Esophagus muscularis mucosa (tissue), 4 donors: Measurements from ENCODE around the gene PPT1. TPM values are rescaled to one million over a fixed set of nuclear protein-coding genes. Genes with fewer than 3 reads are reported as not detected.

ENCODE experiments used
- DNase-seq: peaks from one replicate; pipeline ENCODE4 v3.0.0-alpha.2; 2017; ENCODE audit errors: extremely low spot score
- H3K27ac ChIP-seq, 4 donors: fragments of 200-600 bp; sonication (generic); replicated peaks in 1 of 4; 1 replicate in 3 of 4; 2 replicates in 1 of 4; pipeline ENCODE4 v1.5.1; 2016 to 2019; ENCODE audit warnings: mild to moderate bottlenecking in 1 of 4
- H3K27me3 ChIP-seq, 4 donors: fragments of 200-600 bp; sonication (generic); one replicate each; pipeline versions ENCODE4 v1.5.1 to v1.6.0; 2016 to 2019
- H3K36me3 ChIP-seq, 4 donors: fragments of 200-600 bp; sonication (generic); one replicate each; pipeline ENCODE4 v1.5.1; 2016 to 2019
- H3K4me1 ChIP-seq, 4 donors: fragments of 200-600 bp; sonication (generic); one replicate each; pipeline ENCODE4 v1.5.1; 2016 to 2019
- H3K4me3 ChIP-seq, 4 donors: fragments of 200-600 bp; sonication (generic); 1 replicate in 2 of 4; 2 replicates in 2 of 4; pipeline ENCODE4 v1.5.1; 2016 to 2019; ENCODE audit warnings: mild to moderate bottlenecking in 4 of 4, moderate library complexity in 1 of 4
- H3K9me3 ChIP-seq, 4 donors: fragments of 200-600 bp; sonication (generic); 1 replicate in 3 of 4; 2 replicates in 1 of 4; pipeline ENCODE4 v1.5.1; 2016 to 2019
- EP300 ChIP-seq: sonication (generic); formaldehyde crosslinking; IDR thresholded peaks from one replicate; pipeline ENCODE4 v1.6.1; 2017; ENCODE audit warnings: antibody characterized with exemption
- POLR2A ChIP-seq: fragments of 450-650 bp; IDR thresholded peaks from one replicate; pipeline ENCODE4 v1.6.1; 2017; ENCODE audit warnings: antibody characterized with exemption, moderate library complexity, mild to moderate bottlenecking, low read depth
- POLR2AphosphoS5 ChIP-seq, 2 donors: sonication (generic); formaldehyde crosslinking; IDR thresholded peaks; one replicate each; pipeline ENCODE4 v1.6.1; 2017; ENCODE audit warnings: antibody characterized with exemption in 2 of 2
- WGBS: methylation state at CpG from one replicate; pipeline ENCODE4 v1.1.5; 2018; 5-methylcytosine and 5-hydroxymethylcytosine counted together
- intact Hi-C: fragments of 100-400 bp; cut with DNase I; formaldehyde crosslinking; loops from one replicate; pipeline ENCODE4 v1.15.1; 2023
- total RNA-seq, 4 donors: library from RNA; depleted of rRNA; stranded (reverse); fragments of >200 nt; gene quantifications; one replicate each; pipeline versions ENCODE4 v1.1.0 to v1.2.1, GENCODE V29; 2016
- TF ChIP-seq, protein P1 (sequence below), 3 experiments: fragments of 200-600 bp in 2 of 3; fragments of 450-650 bp in 1 of 3; sonication (generic) in 2 of 3; IDR thresholded peaks; one replicate each; pipeline ENCODE4 v1.5.1; 2017 to 2019; ENCODE audit warnings: antibody characterized with exemption in 3 of 3, mild to moderate bottlenecking in 2 of 3, moderate library complexity in 1 of 3

The PPT1 gene
- total RNA-seq, result 10 to 100 TPM; 44.1 to 75.2 (median 50.0) TPM

DNA sequence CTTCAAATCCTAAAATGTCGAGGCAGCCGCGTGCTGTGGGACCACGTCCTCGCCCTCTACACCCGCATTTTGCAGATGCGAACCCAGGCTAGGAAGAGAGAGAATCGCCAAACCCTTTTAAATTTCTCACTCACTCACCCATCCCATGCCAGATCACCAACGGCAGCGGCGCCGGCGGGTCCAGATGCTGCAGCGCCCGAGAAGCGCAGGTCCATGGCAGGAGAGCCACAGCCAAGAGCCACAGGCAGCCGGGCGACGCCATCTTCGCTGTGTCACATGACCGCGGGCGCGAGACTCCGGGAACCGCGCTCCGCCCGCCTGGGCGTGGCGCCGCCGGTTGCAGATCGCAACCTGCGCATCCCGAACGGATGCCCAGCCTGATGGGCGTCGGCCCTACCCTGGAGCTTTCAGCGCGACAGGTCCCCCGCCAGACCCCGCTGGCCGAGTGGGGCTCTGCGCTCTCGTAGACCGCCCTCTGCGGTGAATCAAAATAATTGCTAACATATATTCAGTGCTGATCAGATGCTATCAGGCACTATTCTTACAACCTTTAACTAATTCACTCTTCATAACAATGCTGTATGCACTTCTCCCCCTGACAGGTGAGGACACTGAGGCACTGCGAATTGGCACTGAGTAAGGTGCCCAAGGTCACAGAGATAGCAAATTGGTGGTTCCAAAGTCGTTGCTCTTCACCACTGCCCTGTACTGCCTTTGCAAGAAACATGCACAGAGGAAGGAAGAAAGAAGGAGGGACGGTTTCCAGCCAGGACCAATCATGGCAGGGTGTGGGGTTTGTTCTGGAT, at the start of gene PPT1:
Gene PPT1, minus strand, starts transcription at position 276 of the 806 bp plus-strand sequence. Its CDS starts 14 bp downstream, at position 262.
- WGBS, result 3% methylated on average over 12 of the region's 51 CpGs
- Histone ChIP-seq H3K4me3 (peak within 1 kb of the TSS; percentile 68 to 74 (median 71)), H3K4me1 (peaks cover 5 to 27% (median 20%) of the 10 kb centered on the region in 4 donors), H3K27ac (peak within 1 kb of the TSS; percentile 73 to 84 (median 74)), H3K27me3 (no peaks in the 10 kb centered on the region), H3K36me3 (peaks cover under 1 to 3% (median 2%) of the 10 kb centered on the region in 4 donors), H3K9me3 (no peaks in the 10 kb centered on the region)
- intact Hi-C loops, result no loop called here
- TF ChIP-seq POLR2AphosphoS5 (IDR thresholded peaks at IDR 0.05), result peak; percentile 67 to 83
- TF ChIP-seq POLR2A, result peak; percentile 14
- TF ChIP-seq, protein P1, sequence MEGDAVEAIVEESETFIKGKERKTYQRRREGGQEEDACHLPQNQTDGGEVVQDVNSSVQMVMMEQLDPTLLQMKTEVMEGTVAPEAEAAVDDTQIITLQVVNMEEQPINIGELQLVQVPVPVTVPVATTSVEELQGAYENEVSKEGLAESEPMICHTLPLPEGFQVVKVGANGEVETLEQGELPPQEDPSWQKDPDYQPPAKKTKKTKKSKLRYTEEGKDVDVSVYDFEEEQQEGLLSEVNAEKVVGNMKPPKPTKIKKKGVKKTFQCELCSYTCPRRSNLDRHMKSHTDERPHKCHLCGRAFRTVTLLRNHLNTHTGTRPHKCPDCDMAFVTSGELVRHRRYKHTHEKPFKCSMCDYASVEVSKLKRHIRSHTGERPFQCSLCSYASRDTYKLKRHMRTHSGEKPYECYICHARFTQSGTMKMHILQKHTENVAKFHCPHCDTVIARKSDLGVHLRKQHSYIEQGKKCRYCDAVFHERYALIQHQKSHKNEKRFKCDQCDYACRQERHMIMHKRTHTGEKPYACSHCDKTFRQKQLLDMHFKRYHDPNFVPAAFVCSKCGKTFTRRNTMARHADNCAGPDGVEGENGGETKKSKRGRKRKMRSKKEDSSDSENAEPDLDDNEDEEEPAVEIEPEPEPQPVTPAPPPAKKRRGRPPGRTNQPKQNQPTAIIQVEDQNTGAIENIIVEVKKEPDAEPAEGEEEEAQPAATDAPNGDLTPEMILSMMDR (IDR thresholded peaks at IDR 0.05), result peak in 1 of 3 experiments; percentile 14
- no peak for TF ChIP-seq EP300
- peak; percentile 94 for DNase-seq

- 13% methylated on average over 7 of the region's 7 CpGs for WGBS
- Histone ChIP-seq H3K4me1 (peaks cover 0 to 3% (median 0%) of the 10 kb centered on the region in 4 donors), H3K27me3 (peaks cover 0 to 21% (median 0%) of the 10 kb centered on the region in 4 donors), H3K36me3 (no peaks in the 10 kb centered on the region), H3K27ac (no peak overlapping the region), H3K4me3 (no peak overlapping the region), H3K9me3 (no peaks in the 10 kb centered on the region)
- DNase-seq, result no peak
- TF ChIP-seq EP300 (no peak), POLR2AphosphoS5 (IDR thresholded peaks at IDR 0.05) (no peak), POLR2A (no peak)
- TF ChIP-seq, protein P1 (IDR thresholded peaks at IDR 0.05), result peak; percentile 71 to 82 (median 71)
- intact Hi-C loops, result loop anchor here (1.0 to 2.0 kb wide), 2 partner anchors 194 to 261 kb away; no protein-coding TSS in a partner anchor
Observed at GRCh38 chr1:40143891-40144575, 47.0 kb upstream of the PPT1 start.

DNA sequence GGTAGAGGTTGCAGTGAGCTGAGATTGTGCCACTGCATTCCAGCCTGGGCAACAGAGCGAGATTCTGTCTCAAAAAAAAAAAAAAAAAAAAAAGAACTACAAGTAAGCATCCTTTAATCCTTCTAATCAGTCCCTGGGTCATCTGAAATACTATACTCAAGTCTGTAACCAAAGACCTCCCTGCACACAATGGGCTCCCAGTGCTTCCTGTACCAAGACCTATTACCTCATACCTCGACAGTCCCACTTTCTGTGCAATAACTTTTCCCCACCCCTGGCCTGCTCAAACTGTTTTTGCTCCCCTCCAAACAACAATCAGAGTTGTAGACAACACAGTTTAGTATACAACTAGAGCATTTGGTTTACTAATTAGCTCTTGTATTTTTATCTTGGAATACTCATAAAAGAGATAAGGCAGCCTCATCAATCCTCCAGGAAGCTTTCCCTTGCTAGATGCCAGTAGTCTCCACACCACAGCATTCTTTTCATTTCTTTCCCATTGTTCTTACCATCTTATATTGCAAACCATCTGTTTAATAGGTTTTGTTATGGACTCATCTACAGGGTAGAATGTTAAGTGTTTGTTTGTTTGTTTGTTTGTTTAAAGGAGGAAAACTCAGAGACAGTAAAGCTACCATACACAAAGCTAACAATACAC, 45.0 kb upstream of the PPT1 start:
- WGBS, result 60% methylated on average over 2 of the region's 2 CpGs

More for the DNA sequence above, 45.0 kb upstream of the PPT1 start:
- Histone ChIP-seq H3K4me3 (no peak overlapping the region), H3K27ac (no peak overlapping the region), H3K27me3 (peaks cover 0 to 9% (median 0%) of the 10 kb centered on the region in 4 donors), H3K9me3 (no peaks in the 10 kb centered on the region), H3K4me1 (peaks cover 0 to 3% (median 0%) of the 10 kb centered on the region in 4 donors), H3K36me3 (no peaks in the 10 kb centered on the region)
- DNase-seq, result no peak
- no peak for TF ChIP-seq EP300
- TF ChIP-seq, protein P1 (IDR thresholded peaks at IDR 0.05), result no peak
- TF ChIP-seq POLR2AphosphoS5 (IDR thresholded peaks at IDR 0.05), result no peak
- no peak for TF ChIP-seq POLR2A
- intact Hi-C loops, result no loop called here
